Measurements from ENCODE around the gene TMEM256.

DNA sequence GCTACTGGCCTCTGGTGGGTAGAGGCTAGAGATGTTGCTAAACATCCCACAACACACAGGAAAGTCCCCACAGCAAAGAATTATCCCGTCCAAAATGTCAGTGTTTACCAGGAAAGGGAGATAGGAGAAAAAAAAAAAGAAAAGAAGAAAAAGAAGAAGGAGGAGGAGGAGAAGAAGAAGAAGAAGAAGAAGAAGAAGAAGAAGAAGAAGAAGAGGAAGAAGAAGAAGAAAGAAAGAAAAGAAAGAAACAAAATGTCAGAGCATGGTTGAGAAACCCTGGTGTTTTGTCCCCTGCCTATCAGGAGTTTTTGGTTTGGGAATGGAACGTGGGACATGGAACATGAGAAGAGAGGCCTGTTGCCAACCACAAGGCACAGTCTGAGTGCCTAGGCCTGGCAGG lies 46.5 kb downstream of the TMEM256 start:
- no peak for TF ChIP-seq TAF7 (optimal IDR thresholded peaks at IDR 0.05; ENCODE audit: borderline replicate concordance, low read depth, low read length)
- no peak for TF ChIP-seq CHD2 (IDR thresholded peaks at IDR 0.05; ENCODE audit: low read length)
- TF ChIP-seq, protein P1, sequence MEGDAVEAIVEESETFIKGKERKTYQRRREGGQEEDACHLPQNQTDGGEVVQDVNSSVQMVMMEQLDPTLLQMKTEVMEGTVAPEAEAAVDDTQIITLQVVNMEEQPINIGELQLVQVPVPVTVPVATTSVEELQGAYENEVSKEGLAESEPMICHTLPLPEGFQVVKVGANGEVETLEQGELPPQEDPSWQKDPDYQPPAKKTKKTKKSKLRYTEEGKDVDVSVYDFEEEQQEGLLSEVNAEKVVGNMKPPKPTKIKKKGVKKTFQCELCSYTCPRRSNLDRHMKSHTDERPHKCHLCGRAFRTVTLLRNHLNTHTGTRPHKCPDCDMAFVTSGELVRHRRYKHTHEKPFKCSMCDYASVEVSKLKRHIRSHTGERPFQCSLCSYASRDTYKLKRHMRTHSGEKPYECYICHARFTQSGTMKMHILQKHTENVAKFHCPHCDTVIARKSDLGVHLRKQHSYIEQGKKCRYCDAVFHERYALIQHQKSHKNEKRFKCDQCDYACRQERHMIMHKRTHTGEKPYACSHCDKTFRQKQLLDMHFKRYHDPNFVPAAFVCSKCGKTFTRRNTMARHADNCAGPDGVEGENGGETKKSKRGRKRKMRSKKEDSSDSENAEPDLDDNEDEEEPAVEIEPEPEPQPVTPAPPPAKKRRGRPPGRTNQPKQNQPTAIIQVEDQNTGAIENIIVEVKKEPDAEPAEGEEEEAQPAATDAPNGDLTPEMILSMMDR (IDR thresholded peaks at IDR 0.05; ENCODE audit: control extremely low read depth in 1 of 3, insufficient read depth in 1 of 3, low read depth in 1 of 3, low read length in 3 of 3): no peak
- TF ChIP-seq RXRA (IDR thresholded peaks at IDR 0.05; ENCODE audit: insufficient read depth, low read depth, low read length): no peak
- TF ChIP-seq HDAC6 (IDR thresholded peaks at IDR 0.05; ENCODE audit: low read depth, low read length): no peak
- no peak for TF ChIP-seq POLR2AphosphoS5 (IDR thresholded peaks at IDR 0.05; ENCODE audit: low read depth, low read length)
- TF ChIP-seq BACH1 (IDR thresholded peaks at IDR 0.05; ENCODE audit: low read length): no peak
- no peak for TF ChIP-seq POLR2A (IDR thresholded peaks at IDR 0.05; ENCODE audit: control extremely low read depth in 1 of 2, low read depth in 2 of 2, low read length in 2 of 2)
- TF ChIP-seq RFX5 (IDR thresholded peaks at IDR 0.05; ENCODE audit: borderline replicate concordance, low read depth, low read length): no peak

Measured in H1 (cell line).